K562 (cell line): Measurements from ENCODE around the gene PIK3CG.

Experiments
- RBM22 ChIP-seq: fragments of 200-400 bp; formaldehyde crosslinking; IDR thresholded peaks from 2 replicates; pipeline ENCODE4 v1.6.1; 2018; ENCODE audit warnings: low read length, low read depth; ENCODE audit not compliant: poor library complexity, severe bottlenecking
- REST ChIP-seq, 2 experiments: fragments of 450-650 bp; formaldehyde crosslinking in 1 of 2; IDR thresholded peaks; 2 replicates each; pipeline versions ENCODE4 v1.4.0 to v1.6.1; 2014 to 2020; ENCODE audit warnings: mild to moderate bottlenecking in 2 of 2, borderline replicate concordance in 1 of 2, low read depth in 1 of 2
- ZNF444 ChIP-seq: fragments of 250-450 bp; sonication (Bioruptor Pico); IDR thresholded peaks from 2 replicates; pipeline ENCODE4 v1.4.0; 2020; ENCODE audit warnings: mild to moderate bottlenecking, moderate library complexity
- ZZZ3 ChIP-seq: fragments of 450-650 bp; IDR thresholded peaks from 2 replicates; pipeline ENCODE4 v1.6.1; 2016; ENCODE audit warnings: antibody characterized with exemption, mild to moderate bottlenecking, moderate library complexity

- TF ChIP-seq RBM22, result no peak
- TF ChIP-seq ZNF444, result no peak
- no peak for TF ChIP-seq ZZZ3
- no peak for TF ChIP-seq REST (IDR thresholded peaks at IDR 0.05; ENCODE audit: borderline replicate concordance)
- TF ChIP-seq REST (CRISPR knock-in tag; IDR thresholded peaks at IDR 0.05; ENCODE audit: low read depth), result no peak
These were observed 16.1 kb upstream of the PIK3CG start for GRCh38 chr7:106848851-106849442.
